Mesothelial cell of epicardium (in vitro differentiated cells): Measurements from ENCODE around the gene FBF1. TPM values are rescaled to one million over a fixed set of nuclear protein-coding genes. Genes with fewer than 3 reads are reported as not detected.
A peak's percentile ranks its signal among the peaks of the same experiment; 100 is the strongest.

Experiments used
- DNase-seq, 2 experiments: peaks; one replicate each; pipeline ENCODE4 v3.0.0; 2021; ENCODE audit warnings: low spot score in 2 of 2; ENCODE audit not compliant: unreplicated experiment in 2 of 2
- H3K27ac Mint-ChIP-seq: 2 replicates; pipeline ENCODE4 v1.8.0; 2021; ENCODE audit warnings: mixed read lengths
- H3K27me3 Mint-ChIP-seq: 2 replicates; pipeline ENCODE4 v1.8.0; 2021; ENCODE audit warnings: low read depth, mixed read lengths
- H3K36me3 Mint-ChIP-seq: 2 replicates; pipeline ENCODE4 v1.8.0; 2021; ENCODE audit warnings: mixed read lengths
- H3K4me1 Mint-ChIP-seq: 2 replicates; pipeline ENCODE4 v1.8.0; 2021; ENCODE audit warnings: mixed read lengths
- H3K4me3 Mint-ChIP-seq: 2 replicates; pipeline ENCODE4 v1.8.0; 2021; ENCODE audit warnings: mild to moderate bottlenecking, moderate library complexity, mixed read lengths
- H3K9me3 Mint-ChIP-seq: 2 replicates; pipeline ENCODE4 v1.8.0; 2021; ENCODE audit warnings: mixed read lengths
- total RNA-seq: library from RNA; stranded (reverse); gene quantifications from 3 replicates; pipeline ENCODE4 v1.2.1, GENCODE V29; 2021
- TF ChIP-seq, protein P1 (sequence below): fragments of 200-600 bp; sonication (generic); IDR thresholded peaks from one replicate; pipeline ENCODE4 v1.5.0; 2021; ENCODE audit warnings: antibody characterized with exemption; ENCODE audit not compliant: unreplicated experiment

Gene FBF1
- total RNA-seq, 1 donor from 2014 or later, result 23.4 TPM

DNA sequence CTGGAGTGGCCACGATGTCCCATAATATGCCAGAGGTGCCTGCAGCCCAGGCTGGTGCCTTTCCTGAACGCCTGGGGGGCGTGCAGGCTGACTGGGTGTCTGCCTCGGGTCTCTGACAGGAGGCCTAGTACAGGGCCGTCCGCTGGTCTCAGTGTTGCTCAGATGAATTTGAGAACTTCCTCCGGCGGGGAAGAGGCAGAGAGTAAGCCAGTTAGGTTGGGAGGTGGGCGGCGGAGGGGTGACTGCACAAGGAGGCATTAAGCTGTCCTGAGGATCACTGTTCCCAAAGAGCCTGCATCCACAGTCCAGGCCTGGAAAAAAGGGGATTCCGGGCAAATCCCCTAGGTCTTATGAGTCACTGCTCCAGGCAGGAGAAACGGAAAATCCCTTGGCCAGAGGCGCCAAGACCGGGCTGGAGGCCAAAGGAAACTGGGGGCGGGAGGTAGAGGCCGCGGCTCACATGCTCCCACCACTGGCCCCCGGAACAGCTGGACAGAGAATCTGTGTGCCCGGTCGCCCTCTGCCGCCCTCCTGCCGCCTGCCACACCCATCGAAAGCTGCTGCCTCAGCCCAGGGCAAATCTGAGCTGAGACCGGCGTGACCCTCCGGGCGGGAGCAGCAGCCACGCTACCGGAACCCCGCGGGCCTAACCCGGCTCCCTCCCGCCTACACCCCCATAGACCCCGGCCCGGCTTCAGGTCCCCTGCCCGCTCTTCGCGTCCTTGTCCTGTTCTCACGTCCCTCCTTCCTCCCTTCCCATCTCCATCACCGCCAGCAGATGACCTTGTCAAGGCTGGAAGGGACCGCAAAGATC lies 63.7 kb downstream of the FBF1 start:
- TF ChIP-seq, protein P1, sequence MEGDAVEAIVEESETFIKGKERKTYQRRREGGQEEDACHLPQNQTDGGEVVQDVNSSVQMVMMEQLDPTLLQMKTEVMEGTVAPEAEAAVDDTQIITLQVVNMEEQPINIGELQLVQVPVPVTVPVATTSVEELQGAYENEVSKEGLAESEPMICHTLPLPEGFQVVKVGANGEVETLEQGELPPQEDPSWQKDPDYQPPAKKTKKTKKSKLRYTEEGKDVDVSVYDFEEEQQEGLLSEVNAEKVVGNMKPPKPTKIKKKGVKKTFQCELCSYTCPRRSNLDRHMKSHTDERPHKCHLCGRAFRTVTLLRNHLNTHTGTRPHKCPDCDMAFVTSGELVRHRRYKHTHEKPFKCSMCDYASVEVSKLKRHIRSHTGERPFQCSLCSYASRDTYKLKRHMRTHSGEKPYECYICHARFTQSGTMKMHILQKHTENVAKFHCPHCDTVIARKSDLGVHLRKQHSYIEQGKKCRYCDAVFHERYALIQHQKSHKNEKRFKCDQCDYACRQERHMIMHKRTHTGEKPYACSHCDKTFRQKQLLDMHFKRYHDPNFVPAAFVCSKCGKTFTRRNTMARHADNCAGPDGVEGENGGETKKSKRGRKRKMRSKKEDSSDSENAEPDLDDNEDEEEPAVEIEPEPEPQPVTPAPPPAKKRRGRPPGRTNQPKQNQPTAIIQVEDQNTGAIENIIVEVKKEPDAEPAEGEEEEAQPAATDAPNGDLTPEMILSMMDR, result no peak
- peak overlapping the region; percentile 64 for H3K4me3 Mint-ChIP-seq
- no peaks in the 10 kb centered on the region for H3K36me3 Mint-ChIP-seq
- H3K9me3 Mint-ChIP-seq, result no peaks in the 10 kb centered on the region
- peak overlapping the region; percentile 81 for H3K27ac Mint-ChIP-seq
- peaks cover 67% of the 10 kb centered on the region for H3K27me3 Mint-ChIP-seq
- peaks cover 16% of the 10 kb centered on the region for H3K4me1 Mint-ChIP-seq
- DNase-seq, result peak in 1 of 2 experiments; percentile 70

DNA sequence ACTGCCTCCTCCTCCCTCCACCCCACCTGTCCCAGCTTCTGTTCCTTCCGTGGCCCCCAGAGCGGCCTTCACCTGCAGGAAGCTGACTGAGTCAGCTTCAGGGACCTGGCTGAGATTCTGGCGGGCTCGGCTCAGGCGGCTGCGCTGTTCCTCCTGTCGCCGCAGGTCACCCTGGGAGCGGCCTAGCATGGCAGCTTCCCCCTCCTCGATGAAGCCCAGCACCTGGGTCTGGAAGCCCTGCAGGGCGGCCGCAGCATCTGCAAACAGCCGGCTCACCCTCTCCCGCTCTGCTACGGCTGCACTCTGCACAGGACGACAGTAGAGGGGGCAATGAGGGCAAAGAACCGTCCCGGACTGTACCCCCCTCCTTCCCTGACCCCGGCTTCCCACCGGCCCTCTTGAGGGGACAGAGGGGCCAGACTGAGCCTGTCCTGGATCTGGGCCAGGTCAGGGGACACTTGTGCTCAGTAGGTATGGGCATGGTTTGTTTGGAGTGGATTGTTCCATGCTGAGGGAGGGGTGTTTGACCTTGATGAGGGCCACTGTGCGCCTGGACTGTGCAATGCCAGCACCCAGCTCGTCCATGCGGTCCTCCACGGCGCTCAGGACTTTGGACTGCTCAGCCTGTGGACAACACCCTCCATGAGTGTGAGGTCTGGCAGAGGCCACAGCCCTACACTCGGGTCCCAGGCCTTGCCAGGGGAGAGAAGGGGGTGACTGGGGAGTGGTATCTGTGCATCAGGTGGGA lies 64.5 kb downstream of the FBF1 start:
- no peak for DNase-seq

DNA sequence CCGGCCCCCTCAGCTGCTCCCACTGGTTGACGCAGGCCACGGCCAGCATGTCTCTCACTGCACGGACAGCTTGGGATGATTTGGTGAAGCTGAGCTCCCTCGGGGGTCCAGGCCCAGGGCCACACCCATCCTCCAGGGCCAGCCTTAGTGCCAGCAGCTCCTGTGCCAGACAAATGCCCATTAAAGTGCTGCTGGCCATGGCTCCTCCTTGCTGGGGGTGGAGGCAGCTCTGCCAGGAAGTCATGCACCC lies 65.0 kb downstream of the FBF1 start:
- Mint-ChIP-seq H3K4me1 (peaks cover 16% of the 10 kb centered on the region), H3K9me3 (no peaks in the 10 kb centered on the region), H3K27ac (no peak overlapping the region), H3K36me3 (no peaks in the 10 kb centered on the region), H3K27me3 (peaks cover 54% of the 10 kb centered on the region), H3K4me3 (no peak overlapping the region)
- TF ChIP-seq, protein P1, result no peak
- no peak for DNase-seq

More for the DNA sequence above, 64.5 kb downstream of the FBF1 start:
- Mint-ChIP-seq H3K27ac (peak overlapping the region; percentile 81), H3K9me3 (no peaks in the 10 kb centered on the region), H3K4me3 (peak overlapping the region; percentile 64), H3K36me3 (no peaks in the 10 kb centered on the region), H3K27me3 (peaks cover 59% of the 10 kb centered on the region), H3K4me1 (peaks cover 16% of the 10 kb centered on the region)
- TF ChIP-seq, protein P1, result no peak

DNA sequence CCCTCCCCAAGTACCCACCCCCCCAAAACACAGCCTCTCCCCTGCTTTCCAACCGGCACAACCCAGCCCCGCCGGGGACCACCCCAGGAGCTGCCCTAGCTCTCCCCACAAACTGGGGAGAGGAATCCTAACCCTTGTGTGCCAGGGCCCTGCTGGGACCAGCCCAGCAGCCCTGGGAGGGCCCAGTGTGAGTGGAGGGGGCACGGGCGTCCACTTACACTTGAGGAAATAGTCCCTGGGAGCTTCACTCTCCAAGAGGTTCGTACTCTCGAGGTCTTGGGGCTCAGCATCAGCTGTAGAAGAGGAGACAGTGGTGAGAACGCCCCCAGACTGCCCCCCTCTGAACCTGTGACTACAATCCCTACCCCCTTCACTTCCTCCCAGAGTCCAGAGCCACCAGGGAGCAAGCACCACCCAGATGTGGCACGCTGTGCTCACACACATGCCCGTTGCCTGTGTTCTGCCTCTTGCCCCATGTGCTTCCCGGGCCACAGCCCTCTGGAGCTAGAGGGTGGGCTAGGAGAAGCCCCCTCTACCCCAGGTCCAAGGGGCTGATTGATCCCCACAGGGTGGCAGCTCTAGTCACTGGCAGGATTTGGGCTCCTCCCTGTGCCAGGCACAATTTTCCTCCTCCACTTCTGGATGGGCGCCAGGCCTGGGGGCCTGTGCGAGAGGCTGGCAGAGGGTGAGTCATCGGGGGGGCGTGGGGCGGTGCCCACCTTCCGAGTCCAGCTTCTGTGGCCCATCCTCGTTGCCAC lies 65.5 kb downstream of the FBF1 start:
- H3K4me1 Mint-ChIP-seq, result peaks cover 16% of the 10 kb centered on the region
- no peaks in the 10 kb centered on the region for H3K9me3 Mint-ChIP-seq
- H3K27ac Mint-ChIP-seq, result no peak overlapping the region
- peaks cover 49% of the 10 kb centered on the region for H3K27me3 Mint-ChIP-seq
- no peaks in the 10 kb centered on the region for H3K36me3 Mint-ChIP-seq
- no peak overlapping the region for H3K4me3 Mint-ChIP-seq
- DNase-seq, result no peak
- TF ChIP-seq, protein P1, result no peak

DNA sequence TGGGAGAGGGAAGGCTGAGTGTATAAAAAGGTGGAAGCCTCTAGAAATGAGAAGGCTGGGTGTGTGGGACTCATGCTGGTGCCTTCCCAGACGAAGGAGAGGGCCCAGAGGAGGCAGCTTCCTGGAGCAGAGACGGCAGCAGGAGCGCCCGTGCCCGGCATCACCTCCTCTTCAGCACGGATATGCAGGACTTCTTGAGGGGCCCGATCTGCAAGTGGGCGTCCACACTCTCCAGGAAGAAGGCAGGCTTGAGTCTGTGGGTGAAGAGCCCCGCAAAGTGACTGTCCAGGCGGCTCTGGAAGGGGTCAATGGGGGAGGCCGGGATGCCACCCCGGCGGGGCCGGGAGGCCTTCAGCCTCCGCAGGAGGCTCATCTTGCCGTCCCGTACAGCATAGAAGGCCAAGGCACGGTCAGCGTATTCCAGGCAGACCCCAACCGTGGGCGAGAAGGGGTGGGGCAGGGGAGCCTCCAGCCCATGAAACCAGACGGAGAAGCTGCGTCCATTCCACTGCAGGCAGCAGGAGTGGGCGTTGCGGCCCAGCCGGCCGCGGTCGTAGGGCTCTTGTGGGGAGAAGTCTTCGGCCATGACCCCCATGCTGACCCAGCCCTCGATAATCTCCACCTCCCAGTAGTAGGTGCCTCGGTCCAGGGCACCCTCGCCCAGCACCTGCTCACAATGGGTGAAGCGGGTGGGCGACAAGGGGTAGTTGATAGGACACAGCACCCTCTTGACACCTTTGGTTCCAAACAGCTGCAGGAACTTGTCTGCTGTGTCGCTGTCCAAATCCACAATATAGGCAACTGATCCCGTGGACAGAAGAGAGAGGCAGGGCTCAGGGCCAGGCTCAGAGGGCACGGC lies 66.3 kb downstream of the FBF1 start:
- Mint-ChIP-seq H3K4me3 (no peak overlapping the region), H3K36me3 (no peaks in the 10 kb centered on the region), H3K9me3 (no peaks in the 10 kb centered on the region), H3K27ac (no peak overlapping the region), H3K4me1 (peaks cover 16% of the 10 kb centered on the region), H3K27me3 (peaks cover 41% of the 10 kb centered on the region)
- DNase-seq, result no peak
- TF ChIP-seq, protein P1, result no peak
